DND-41 (cell line): ENCODE data around the gene CTXND1.

Source experiments
- EZH2 ChIP-seq: IDR thresholded peaks from 3 replicates; pipeline ENCODE4 v1.6.1; 2012; ENCODE audit warnings: borderline replicate concordance, low read depth, mild to moderate bottlenecking, moderate library complexity, low read length, inconsistent platforms; ENCODE audit not compliant: severe bottlenecking
- TF ChIP-seq, protein P1 (sequence below): IDR thresholded peaks from 2 replicates; pipeline ENCODE4 v1.5.1; 2012; ENCODE audit warnings: borderline replicate concordance, low read length, moderate library complexity, mild to moderate bottlenecking; ENCODE audit not compliant: poor library complexity, severe bottlenecking; ENCODE audit errors: extremely low read depth

DNA sequence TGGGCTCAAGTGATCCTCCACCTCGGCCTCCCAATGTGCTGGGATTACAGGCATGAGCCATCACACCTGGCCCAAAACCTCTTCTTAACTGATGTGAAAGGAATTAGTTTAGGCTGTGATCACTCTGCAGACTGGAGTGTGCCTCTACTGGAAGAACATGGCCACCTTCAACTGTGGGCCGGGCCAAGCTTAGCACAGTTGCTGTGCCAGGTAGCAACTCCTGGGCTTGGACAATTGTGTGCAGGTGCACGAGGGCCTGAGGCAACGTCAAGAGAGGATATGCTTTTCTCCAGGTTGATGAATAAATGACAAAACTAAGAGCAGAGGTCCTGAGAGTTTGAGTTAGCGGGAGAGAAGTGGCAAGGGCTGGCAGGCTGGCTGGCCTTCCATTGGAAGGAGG lies 92.7 kb downstream of the CTXND1 start:
- TF ChIP-seq, protein P1, sequence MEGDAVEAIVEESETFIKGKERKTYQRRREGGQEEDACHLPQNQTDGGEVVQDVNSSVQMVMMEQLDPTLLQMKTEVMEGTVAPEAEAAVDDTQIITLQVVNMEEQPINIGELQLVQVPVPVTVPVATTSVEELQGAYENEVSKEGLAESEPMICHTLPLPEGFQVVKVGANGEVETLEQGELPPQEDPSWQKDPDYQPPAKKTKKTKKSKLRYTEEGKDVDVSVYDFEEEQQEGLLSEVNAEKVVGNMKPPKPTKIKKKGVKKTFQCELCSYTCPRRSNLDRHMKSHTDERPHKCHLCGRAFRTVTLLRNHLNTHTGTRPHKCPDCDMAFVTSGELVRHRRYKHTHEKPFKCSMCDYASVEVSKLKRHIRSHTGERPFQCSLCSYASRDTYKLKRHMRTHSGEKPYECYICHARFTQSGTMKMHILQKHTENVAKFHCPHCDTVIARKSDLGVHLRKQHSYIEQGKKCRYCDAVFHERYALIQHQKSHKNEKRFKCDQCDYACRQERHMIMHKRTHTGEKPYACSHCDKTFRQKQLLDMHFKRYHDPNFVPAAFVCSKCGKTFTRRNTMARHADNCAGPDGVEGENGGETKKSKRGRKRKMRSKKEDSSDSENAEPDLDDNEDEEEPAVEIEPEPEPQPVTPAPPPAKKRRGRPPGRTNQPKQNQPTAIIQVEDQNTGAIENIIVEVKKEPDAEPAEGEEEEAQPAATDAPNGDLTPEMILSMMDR: no peak
- TF ChIP-seq EZH2: no peak
